Mammary epithelial cell (primary cell): ENCODE data around the gene SMIM8.
A peak's percentile ranks its signal among the peaks of the same experiment; 100 is the strongest.

Source experiments
- CTCF ChIP-seq, 2 donors: IDR thresholded peaks in 1 of 2; conservative IDR thresholded peaks in 1 of 2; 2 replicates each; pipeline ENCODE4 v1.5.1; 2011 to 2012; ENCODE audit warnings: inconsistent platforms in 2 of 2, low read length in 2 of 2, mild to moderate bottlenecking in 2 of 2, control low read depth in 1 of 2, low read depth in 1 of 2; ENCODE audit not compliant: insufficient read depth in 1 of 2; ENCODE audit errors: extremely low read depth in 1 of 2
- EZH2 ChIP-seq: IDR thresholded peaks from 2 replicates; pipeline ENCODE4 v1.6.1; 2012; ENCODE audit warnings: low read length, inconsistent platforms, borderline replicate concordance

- TF ChIP-seq CTCF (conservative IDR thresholded peaks at IDR 0.05 in 1 of 2, IDR thresholded peaks at IDR 0.05 in 1 of 2; ENCODE audit: extremely low read depth in 1 of 2, insufficient read depth in 1 of 2, low read depth in 1 of 2, low read length in 2 of 2) (peak; percentile 40 to 60), EZH2 (no peak)
Measured at GRCh38 chr6:87277123-87277522, 45.3 kb upstream of the SMIM8 start.
